DOHH2 (cell line): ENCODE measurements around the gene TOB1.
"Not testable (repeated sequence)": the region's sequence is repeated elsewhere in the genome, so short reads cannot be mapped to it uniquely, and the experiment has no call there.

Experiments used
- H3F3A ChIP-seq: fragments of 200-600 bp; sonication (generic), shearing (Covaris generic); 2 replicates; pipeline ENCODE4 v1.6.0; 2016; ENCODE audit warnings: antibody characterized with exemption, mild to moderate bottlenecking; ENCODE audit not compliant: control insufficient read depth, insufficient read depth
- H3K27ac ChIP-seq: fragments of 200-600 bp; sonication (generic); 2 replicates; pipeline ENCODE4 v1.5.1; 2014; ENCODE audit warnings: low read depth, mild to moderate bottlenecking, low read length, moderate library complexity
- H3K27me3 ChIP-seq: fragments of 200-600 bp; sonication (generic); 2 replicates; pipeline ENCODE4 v1.6.1; 2014; ENCODE audit warnings: mild to moderate bottlenecking, low read length, mixed read lengths; ENCODE audit not compliant: control insufficient read depth
- H3K36me3 ChIP-seq: fragments of 200-600 bp; sonication (generic); 2 replicates; pipeline ENCODE4 v1.6.1; 2014; ENCODE audit warnings: mild to moderate bottlenecking, low read length, moderate library complexity, mixed read lengths; ENCODE audit not compliant: control insufficient read depth
- H3K4me1 ChIP-seq: fragments of 200-600 bp; sonication (generic); 2 replicates; pipeline ENCODE4 v1.6.1; 2014; ENCODE audit warnings: mild to moderate bottlenecking, low read length, mixed read lengths; ENCODE audit not compliant: control insufficient read depth
- H3K4me2 ChIP-seq: fragments of 200-600 bp; sonication (generic); 2 replicates; pipeline ENCODE4 v1.6.0; 2014; ENCODE audit warnings: mild to moderate bottlenecking, low read length, moderate library complexity
- H3K4me3 ChIP-seq: fragments of 200-600 bp; sonication (generic); 2 replicates; pipeline ENCODE4 v1.5.1; 2014; ENCODE audit warnings: mild to moderate bottlenecking, low read length, mixed read lengths
- H3K79me2 ChIP-seq: fragments of 200-600 bp; sonication (generic); 2 replicates; pipeline ENCODE4 v1.6.1; 2014; ENCODE audit warnings: mild to moderate bottlenecking, low read length, mixed read lengths; ENCODE audit not compliant: control insufficient read depth
- H3K9me2 ChIP-seq: fragments of 200-600 bp; sonication (generic); replicated peaks from 2 replicates; pipeline ENCODE4 v1.6.1; 2014; ENCODE audit warnings: mild to moderate bottlenecking, low read length, mixed read lengths; ENCODE audit not compliant: control insufficient read depth
- H3K9me3 ChIP-seq: fragments of 200-600 bp; sonication (generic); 2 replicates; pipeline ENCODE4 v1.6.1; 2014; ENCODE audit warnings: antibody characterized with exemption, low read length, mixed read lengths; ENCODE audit not compliant: control insufficient read depth, insufficient read depth
- H4K20me1 ChIP-seq: fragments of 200-600 bp; sonication (generic); 2 replicates; pipeline ENCODE4 v1.6.0; 2014; ENCODE audit warnings: low read depth, mild to moderate bottlenecking, antibody characterized with exemption, low read length, moderate library complexity; ENCODE audit not compliant: control insufficient read depth, insufficient read depth
- CTCF ChIP-seq: fragments of 200-600 bp; sonication (generic); IDR thresholded peaks from one replicate; pipeline ENCODE4 v1.5.1; 2014; ENCODE audit warnings: antibody characterized with exemption, mild to moderate bottlenecking, low read depth, low read length; ENCODE audit not compliant: poor library complexity, severe bottlenecking
- EZH2phosphoT487 ChIP-seq: fragments of 200-600 bp; sonication (generic); IDR thresholded peaks from 2 replicates; pipeline ENCODE4 v1.6.1; 2017; ENCODE audit warnings: borderline replicate concordance, mild to moderate bottlenecking, antibody characterized with exemption, low read length, moderate library complexity, mixed read lengths

Gene TOB1

GRCh38 chr17:50899005-50899460, 32.9 kb upstream of the TOB1 start:
- Histone ChIP-seq H3K4me2 (no peak overlapping the region), H3K36me3 (no peaks in the 10 kb centered on the region), H3K4me1 (peaks cover 6% of the 10 kb centered on the region), H3K27me3 (peaks cover 2% of the 10 kb centered on the region; the same call in 1 of the 2 replicates), H3F3A (no peaks in the 10 kb centered on the region), H4K20me1 (no peaks in the 10 kb centered on the region), H3K4me3 (no peak overlapping the region), H3K9me2 (no peaks in the 10 kb centered on the region), H3K27ac (no peak overlapping the region), H3K9me3 (no peaks in the 10 kb centered on the region), H3K79me2 (no peaks in the 10 kb centered on the region)
- TF ChIP-seq EZH2phosphoT487, result no peak
- no peak for TF ChIP-seq CTCF

GRCh38 chr17:50898369-50899004, 32.3 kb upstream of the TOB1 start:
- no peak overlapping the region for H3K4me2 ChIP-seq
- no peaks in the 10 kb centered on the region for H4K20me1 ChIP-seq
- no peaks in the 10 kb centered on the region for H3K36me3 ChIP-seq
- TF ChIP-seq EZH2phosphoT487 (no peak), CTCF (no peak)
- no peaks in the 10 kb centered on the region for H3F3A ChIP-seq
- H3K4me1 ChIP-seq, result peaks cover under 1% of the 10 kb centered on the region
- H3K9me2 ChIP-seq, result no peaks in the 10 kb centered on the region
- H3K27me3 ChIP-seq, result peaks cover 2% of the 10 kb centered on the region; the same call in 1 of the 2 replicates
- no peaks in the 10 kb centered on the region for H3K79me2 ChIP-seq
- H3K4me3 ChIP-seq, result no peak overlapping the region
- no peaks in the 10 kb centered on the region for H3K9me3 ChIP-seq
- H3K27ac ChIP-seq, result no peak overlapping the region

- H3K9me2 ChIP-seq, H3K4me1 ChIP-seq, H3K9me3 ChIP-seq, H3K79me2 ChIP-seq, H3K4me2 ChIP-seq, H3K4me3 ChIP-seq, H3F3A ChIP-seq, H3K27ac ChIP-seq, H3K36me3 ChIP-seq, H3K27me3 ChIP-seq, H4K20me1 ChIP-seq: not testable (repeated sequence)
These were observed 28.4 kb upstream of the TOB1 start for GRCh38 chr17:50894513-50894912.

- H3K79me2 ChIP-seq, result no peaks in the 10 kb centered on the region
- no peak overlapping the region for H3K4me2 ChIP-seq
- H3K27me3 ChIP-seq, result peaks cover 5% of the 10 kb centered on the region
- no peaks in the 10 kb centered on the region for H3K4me1 ChIP-seq
- H3K4me3 ChIP-seq, result no peak overlapping the region
- no peaks in the 10 kb centered on the region for H3K9me2 ChIP-seq
- TF ChIP-seq EZH2phosphoT487, result no peak
- TF ChIP-seq CTCF, result no peak
- H3K36me3 ChIP-seq, result no peaks in the 10 kb centered on the region
- H3K9me3 ChIP-seq, result no peaks in the 10 kb centered on the region
- H4K20me1 ChIP-seq, result no peaks in the 10 kb centered on the region
- no peaks in the 10 kb centered on the region for H3F3A ChIP-seq
- no peak overlapping the region for H3K27ac ChIP-seq
These were observed 27.2 kb upstream of the TOB1 start for GRCh38 chr17:50893183-50893993.
